Loucy (cell line): Measurements from ENCODE around the gene CHCHD6.

Experiments
- CTCF ChIP-seq: fragments of 200-600 bp; sonication (generic); conservative IDR thresholded peaks from 2 replicates; pipeline ENCODE4 v1.5.1; 2014; ENCODE audit warnings: mild to moderate bottlenecking, antibody characterized with exemption, low read length
- EZH2phosphoT487 ChIP-seq: fragments of 200-600 bp; IDR thresholded peaks from 2 replicates; pipeline ENCODE4 v1.6.1; 2018; ENCODE audit warnings: antibody characterized with exemption, mild to moderate bottlenecking, moderate library complexity, borderline replicate concordance

- TF ChIP-seq CTCF = no peak
- TF ChIP-seq EZH2phosphoT487 = no peak
Measured at GRCh38 chr3:126962756-126963155, 258.7 kb downstream of the CHCHD6 start.
